ENCODE data around the gene ACBD4.

- TF ChIP-seq POLR2A (IDR thresholded peaks at IDR 0.05; ENCODE audit: low read depth, low read length) (no peak), POLR2AphosphoS5 (IDR thresholded peaks at IDR 0.05; ENCODE audit: low read depth, low read length) (no peak), TAF1 (IDR thresholded peaks at IDR 0.05; ENCODE audit: borderline replicate concordance, low read depth, low read length) (no peak)
Observed at GRCh38 chr17:45116434-45117016, 19.0 kb upstream of the ACBD4 start.
